HepG2 (cell line): Measurements from ENCODE around the gene GAPDH. TPM values are rescaled to one million over a fixed set of nuclear protein-coding genes. Genes with fewer than 3 reads are reported as not detected.

Source experiments
- AHR ChIP-seq: IDR thresholded peaks from 2 replicates; pipeline ENCODE4 v1.6.1; 2018; ENCODE audit warnings: missing genetic modification reagents, missing compliant biosample characterization
- AKAP8 ChIP-seq: sonication (generic); formaldehyde crosslinking; IDR thresholded peaks from 2 replicates; pipeline ENCODE4 v1.5.1; 2020; ENCODE audit warnings: mild to moderate bottlenecking, missing genetic modification reagents
- ATAD3A ChIP-seq: sonication (generic); formaldehyde crosslinking; IDR thresholded peaks from 2 replicates; pipeline ENCODE4 v1.4.0; 2020; ENCODE audit warnings: missing genetic modification reagents
- DNMT1 ChIP-seq: sonication (generic); formaldehyde crosslinking; IDR thresholded peaks from 2 replicates; pipeline ENCODE4 v1.5.1; 2020; ENCODE audit warnings: mild to moderate bottlenecking, missing genetic modification reagents
- ELF3 ChIP-seq: IDR thresholded peaks from 2 replicates; pipeline ENCODE4 v1.6.1; 2016; ENCODE audit warnings: missing genetic modification reagents, missing compliant biosample characterization
- GATAD2A ChIP-seq: IDR thresholded peaks from 2 replicates; pipeline ENCODE4 v1.6.1; 2016
- MEF2D ChIP-seq: sonication (generic); formaldehyde crosslinking; IDR thresholded peaks from 2 replicates; pipeline ENCODE4 v1.5.1; 2020; ENCODE audit warnings: mild to moderate bottlenecking, missing genetic modification reagents
- MTF1 ChIP-seq: sonication (generic); formaldehyde crosslinking; IDR thresholded peaks from 2 replicates; pipeline ENCODE4 v1.5.0; 2020; ENCODE audit warnings: missing genetic modification reagents
- NCOA5 ChIP-seq: sonication (generic); formaldehyde crosslinking; IDR thresholded peaks from 2 replicates; pipeline ENCODE4 v1.4.0; 2020; ENCODE audit warnings: missing genetic modification reagents
- NFE2 ChIP-seq: sonication (generic); formaldehyde crosslinking; IDR thresholded peaks from 2 replicates; pipeline ENCODE4 v1.4.0; 2020; ENCODE audit warnings: missing genetic modification reagents
- SKI ChIP-seq: fragments of 450-650 bp; IDR thresholded peaks from one replicate; pipeline ENCODE4 v1.6.1; 2018; ENCODE audit warnings: mild to moderate bottlenecking; ENCODE audit not compliant: partially characterized antibody
- SRY ChIP-seq: sonication (generic); formaldehyde crosslinking; IDR thresholded peaks from 2 replicates; pipeline ENCODE4 v1.8.0; 2022; ENCODE audit warnings: mild to moderate bottlenecking, missing genetic modification reagents
- ZMAT3 ChIP-seq: sonication (generic); formaldehyde crosslinking; conservative IDR thresholded peaks from 2 replicates; pipeline ENCODE4 v1.7.0; 2021; ENCODE audit warnings: missing genetic modification reagents
- ZNF354B ChIP-seq: sonication (generic); formaldehyde crosslinking; IDR thresholded peaks from 2 replicates; pipeline ENCODE4 v1.8.0; 2022; ENCODE audit warnings: mild to moderate bottlenecking, missing genetic modification reagents
- ZNF615 ChIP-seq: sonication (generic); formaldehyde crosslinking; IDR thresholded peaks from 2 replicates; pipeline ENCODE4 v1.5.0; 2020; ENCODE audit warnings: mild to moderate bottlenecking, missing genetic modification reagents, borderline replicate concordance
- ZNF644 ChIP-seq: IDR thresholded peaks from 2 replicates; pipeline ENCODE4 v1.6.1; 2016; ENCODE audit warnings: low read depth
- polyA plus RNA-seq, 8 experiments: library from polyadenylated mRNA; depleted of rRNA in 3 of 8; stranded (reverse) in 7 of 8; unstranded in 1 of 8; fragments of >200 nt; fragmentation: Illumina TruSeq in 4 of 8; extraction: Trizol in 4 of 8; gene quantifications; 2 replicates each; pipeline versions ENCODE4 v1.2.1 to v1.2.3, GENCODE V29; 2011 to 2016; ENCODE audit warnings: low read depth in 4 of 8, missing spikeins in 1 of 8, mixed read lengths in 1 of 8; ENCODE audit not compliant: insufficient read depth in 1 of 8
- total RNA-seq, 5 experiments: library from RNA; depleted of rRNA; stranded (reverse); fragments of >200 nt; fragmentation: Illumina TruSeq; extraction: Trizol; gene quantifications; 2 replicates each; pipeline ENCODE4 v1.2.3, GENCODE V29; 2016; ENCODE audit warnings: low read depth in 1 of 5
- TF ChIP-seq, protein P1 (sequence below): sonication (generic); formaldehyde crosslinking; IDR thresholded peaks from 2 replicates; pipeline ENCODE4 v1.4.0; 2020; ENCODE audit warnings: missing genetic modification reagents
- TF ChIP-seq, protein P2 (sequence below): IDR thresholded peaks from 2 replicates; pipeline ENCODE4 v1.6.1; 2016; ENCODE audit warnings: low read depth, missing genetic modification reagents, missing compliant biosample characterization
- TF ChIP-seq, protein P3 (sequence below): sonication (generic); formaldehyde crosslinking; IDR thresholded peaks from 2 replicates; pipeline ENCODE4 v1.4.0; 2020; ENCODE audit warnings: missing genetic modification reagents

The GAPDH gene
- total and polyA plus RNA-seq, 2 of the 13 experiments (the other 11 are each of a cell fraction or from before 2014, with no cell fraction given) = 3,038 to 12,722 TPM

GRCh38 chr12:6533923-6534694 is at the start of gene GAPDH (continued):
- 0 out of 2 replicates have a peak, but pooled peaks have one; percentile 56 for TF ChIP-seq SRY (CRISPR knock-in tag)
- TF ChIP-seq ZNF354B (CRISPR knock-in tag) = 0 out of 2 replicates have a peak, but pooled peaks have one; percentile 8
- TF ChIP-seq ZNF644 (CRISPR knock-in tag) = no peak
- no peak for TF ChIP-seq NFE2 (CRISPR knock-in tag)
- TF ChIP-seq MEF2D (CRISPR knock-in tag) = peak; percentile 64; the same call in 1 of the 2 replicates
- no peak for TF ChIP-seq NCOA5 (CRISPR knock-in tag)
- TF ChIP-seq SKI = peak; percentile 66
- no peak; the same call in none of the 2 replicates for TF ChIP-seq DNMT1 (CRISPR knock-in tag)
- TF ChIP-seq, protein P1, sequence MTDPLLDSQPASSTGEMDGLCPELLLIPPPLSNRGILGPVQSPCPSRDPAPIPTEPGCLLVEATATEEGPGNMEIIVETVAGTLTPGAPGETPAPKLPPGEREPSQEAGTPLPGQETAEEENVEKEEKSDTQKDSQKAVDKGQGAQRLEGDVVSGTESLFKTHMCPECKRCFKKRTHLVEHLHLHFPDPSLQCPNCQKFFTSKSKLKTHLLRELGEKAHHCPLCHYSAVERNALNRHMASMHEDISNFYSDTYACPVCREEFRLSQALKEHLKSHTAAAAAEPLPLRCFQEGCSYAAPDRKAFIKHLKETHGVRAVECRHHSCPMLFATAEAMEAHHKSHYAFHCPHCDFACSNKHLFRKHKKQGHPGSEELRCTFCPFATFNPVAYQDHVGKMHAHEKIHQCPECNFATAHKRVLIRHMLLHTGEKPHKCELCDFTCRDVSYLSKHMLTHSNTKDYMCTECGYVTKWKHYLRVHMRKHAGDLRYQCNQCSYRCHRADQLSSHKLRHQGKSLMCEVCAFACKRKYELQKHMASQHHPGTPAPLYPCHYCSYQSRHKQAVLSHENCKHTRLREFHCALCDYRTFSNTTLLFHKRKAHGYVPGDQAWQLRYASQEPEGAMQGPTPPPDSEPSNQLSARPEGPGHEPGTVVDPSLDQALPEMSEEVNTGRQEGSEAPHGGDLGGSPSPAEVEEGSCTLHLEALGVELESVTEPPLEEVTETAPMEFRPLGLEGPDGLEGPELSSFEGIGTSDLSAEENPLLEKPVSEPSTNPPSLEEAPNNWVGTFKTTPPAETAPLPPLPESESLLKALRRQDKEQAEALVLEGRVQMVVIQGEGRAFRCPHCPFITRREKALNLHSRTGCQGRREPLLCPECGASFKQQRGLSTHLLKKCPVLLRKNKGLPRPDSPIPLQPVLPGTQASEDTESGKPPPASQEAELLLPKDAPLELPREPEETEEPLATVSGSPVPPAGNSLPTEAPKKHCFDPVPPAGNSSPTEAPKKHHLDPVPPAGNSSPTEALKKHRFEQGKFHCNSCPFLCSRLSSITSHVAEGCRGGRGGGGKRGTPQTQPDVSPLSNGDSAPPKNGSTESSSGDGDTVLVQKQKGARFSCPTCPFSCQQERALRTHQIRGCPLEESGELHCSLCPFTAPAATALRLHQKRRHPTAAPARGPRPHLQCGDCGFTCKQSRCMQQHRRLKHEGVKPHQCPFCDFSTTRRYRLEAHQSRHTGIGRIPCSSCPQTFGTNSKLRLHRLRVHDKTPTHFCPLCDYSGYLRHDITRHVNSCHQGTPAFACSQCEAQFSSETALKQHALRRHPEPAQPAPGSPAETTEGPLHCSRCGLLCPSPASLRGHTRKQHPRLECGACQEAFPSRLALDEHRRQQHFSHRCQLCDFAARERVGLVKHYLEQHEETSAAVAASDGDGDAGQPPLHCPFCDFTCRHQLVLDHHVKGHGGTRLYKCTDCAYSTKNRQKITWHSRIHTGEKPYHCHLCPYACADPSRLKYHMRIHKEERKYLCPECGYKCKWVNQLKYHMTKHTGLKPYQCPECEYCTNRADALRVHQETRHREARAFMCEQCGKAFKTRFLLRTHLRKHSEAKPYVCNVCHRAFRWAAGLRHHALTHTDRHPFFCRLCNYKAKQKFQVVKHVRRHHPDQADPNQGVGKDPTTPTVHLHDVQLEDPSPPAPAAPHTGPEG (CRISPR knock-in tag) = peak; percentile 31; the same call in 1 of the 2 replicates
- peak; percentile 83; the same call in 1 of the 2 replicates for TF ChIP-seq ZMAT3
- no peak; the same call in 1 of the 2 replicates for TF ChIP-seq AHR (CRISPR knock-in tag)
- TF ChIP-seq GATAD2A = peak; percentile 33; the same call in 1 of the 2 replicates
- TF ChIP-seq, protein P2, sequence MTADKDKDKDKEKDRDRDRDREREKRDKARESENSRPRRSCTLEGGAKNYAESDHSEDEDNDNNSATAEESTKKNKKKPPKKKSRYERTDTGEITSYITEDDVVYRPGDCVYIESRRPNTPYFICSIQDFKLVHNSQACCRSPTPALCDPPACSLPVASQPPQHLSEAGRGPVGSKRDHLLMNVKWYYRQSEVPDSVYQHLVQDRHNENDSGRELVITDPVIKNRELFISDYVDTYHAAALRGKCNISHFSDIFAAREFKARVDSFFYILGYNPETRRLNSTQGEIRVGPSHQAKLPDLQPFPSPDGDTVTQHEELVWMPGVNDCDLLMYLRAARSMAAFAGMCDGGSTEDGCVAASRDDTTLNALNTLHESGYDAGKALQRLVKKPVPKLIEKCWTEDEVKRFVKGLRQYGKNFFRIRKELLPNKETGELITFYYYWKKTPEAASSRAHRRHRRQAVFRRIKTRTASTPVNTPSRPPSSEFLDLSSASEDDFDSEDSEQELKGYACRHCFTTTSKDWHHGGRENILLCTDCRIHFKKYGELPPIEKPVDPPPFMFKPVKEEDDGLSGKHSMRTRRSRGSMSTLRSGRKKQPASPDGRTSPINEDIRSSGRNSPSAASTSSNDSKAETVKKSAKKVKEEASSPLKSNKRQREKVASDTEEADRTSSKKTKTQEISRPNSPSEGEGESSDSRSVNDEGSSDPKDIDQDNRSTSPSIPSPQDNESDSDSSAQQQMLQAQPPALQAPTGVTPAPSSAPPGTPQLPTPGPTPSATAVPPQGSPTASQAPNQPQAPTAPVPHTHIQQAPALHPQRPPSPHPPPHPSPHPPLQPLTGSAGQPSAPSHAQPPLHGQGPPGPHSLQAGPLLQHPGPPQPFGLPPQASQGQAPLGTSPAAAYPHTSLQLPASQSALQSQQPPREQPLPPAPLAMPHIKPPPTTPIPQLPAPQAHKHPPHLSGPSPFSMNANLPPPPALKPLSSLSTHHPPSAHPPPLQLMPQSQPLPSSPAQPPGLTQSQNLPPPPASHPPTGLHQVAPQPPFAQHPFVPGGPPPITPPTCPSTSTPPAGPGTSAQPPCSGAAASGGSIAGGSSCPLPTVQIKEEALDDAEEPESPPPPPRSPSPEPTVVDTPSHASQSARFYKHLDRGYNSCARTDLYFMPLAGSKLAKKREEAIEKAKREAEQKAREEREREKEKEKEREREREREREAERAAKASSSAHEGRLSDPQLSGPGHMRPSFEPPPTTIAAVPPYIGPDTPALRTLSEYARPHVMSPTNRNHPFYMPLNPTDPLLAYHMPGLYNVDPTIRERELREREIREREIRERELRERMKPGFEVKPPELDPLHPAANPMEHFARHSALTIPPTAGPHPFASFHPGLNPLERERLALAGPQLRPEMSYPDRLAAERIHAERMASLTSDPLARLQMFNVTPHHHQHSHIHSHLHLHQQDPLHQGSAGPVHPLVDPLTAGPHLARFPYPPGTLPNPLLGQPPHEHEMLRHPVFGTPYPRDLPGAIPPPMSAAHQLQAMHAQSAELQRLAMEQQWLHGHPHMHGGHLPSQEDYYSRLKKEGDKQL = no peak; the same call in 1 of the 2 replicates
- TF ChIP-seq, protein P3, sequence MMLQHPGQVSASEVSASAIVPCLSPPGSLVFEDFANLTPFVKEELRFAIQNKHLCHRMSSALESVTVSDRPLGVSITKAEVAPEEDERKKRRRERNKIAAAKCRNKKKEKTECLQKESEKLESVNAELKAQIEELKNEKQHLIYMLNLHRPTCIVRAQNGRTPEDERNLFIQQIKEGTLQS = 0 out of 2 replicates have a peak, but pooled peaks have one; percentile 59
- TF ChIP-seq ELF3 (CRISPR knock-in tag) = peak; percentile 37
- TF ChIP-seq ZNF615 (CRISPR knock-in tag) = peak; percentile 47; the same call in 1 of the 2 replicates
- peak; percentile 77; the same call in 1 of the 2 replicates for TF ChIP-seq MTF1 (CRISPR knock-in tag)
- TF ChIP-seq ATAD3A (CRISPR knock-in tag) = no peak
- no peak for TF ChIP-seq AKAP8 (CRISPR knock-in tag)
